Panc1 (cell line): Measurements from ENCODE around the gene BICD1.
A peak's percentile ranks its signal among the peaks of the same experiment; 100 is the strongest.

ENCODE experiments used
- POLR2AphosphoS5 ChIP-seq: IDR thresholded peaks from 2 replicates; pipeline ENCODE4 v1.6.1; 2012; ENCODE audit warnings: mild to moderate bottlenecking, low read depth, low read length, moderate library complexity
- TF ChIP-seq, protein P1 (sequence below): fragments of 450-650 bp; IDR thresholded peaks from 2 replicates; pipeline ENCODE4 v1.5.1; 2017; ENCODE audit warnings: mild to moderate bottlenecking

DNA sequence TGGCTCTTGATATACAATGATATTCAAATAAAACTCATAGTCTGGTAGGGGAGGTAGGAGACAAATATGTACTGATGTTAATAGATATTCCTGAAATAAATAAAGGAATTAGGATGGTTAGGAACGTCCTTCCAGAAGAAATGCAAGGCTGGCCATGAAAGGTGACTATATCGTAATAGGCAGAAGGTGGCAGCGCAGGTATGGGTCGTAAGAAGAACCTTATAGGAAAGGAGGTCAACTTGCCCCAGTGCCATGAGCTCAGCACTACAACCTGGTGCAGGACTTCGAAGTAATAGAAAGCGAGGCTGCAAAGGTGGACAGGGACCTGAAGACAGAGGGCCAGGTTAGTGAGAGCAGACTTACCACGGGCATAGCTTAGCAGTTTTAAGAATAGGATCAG is 237.4 kb downstream of the BICD1 start:
- no peak for TF ChIP-seq POLR2AphosphoS5
- TF ChIP-seq, protein P1, sequence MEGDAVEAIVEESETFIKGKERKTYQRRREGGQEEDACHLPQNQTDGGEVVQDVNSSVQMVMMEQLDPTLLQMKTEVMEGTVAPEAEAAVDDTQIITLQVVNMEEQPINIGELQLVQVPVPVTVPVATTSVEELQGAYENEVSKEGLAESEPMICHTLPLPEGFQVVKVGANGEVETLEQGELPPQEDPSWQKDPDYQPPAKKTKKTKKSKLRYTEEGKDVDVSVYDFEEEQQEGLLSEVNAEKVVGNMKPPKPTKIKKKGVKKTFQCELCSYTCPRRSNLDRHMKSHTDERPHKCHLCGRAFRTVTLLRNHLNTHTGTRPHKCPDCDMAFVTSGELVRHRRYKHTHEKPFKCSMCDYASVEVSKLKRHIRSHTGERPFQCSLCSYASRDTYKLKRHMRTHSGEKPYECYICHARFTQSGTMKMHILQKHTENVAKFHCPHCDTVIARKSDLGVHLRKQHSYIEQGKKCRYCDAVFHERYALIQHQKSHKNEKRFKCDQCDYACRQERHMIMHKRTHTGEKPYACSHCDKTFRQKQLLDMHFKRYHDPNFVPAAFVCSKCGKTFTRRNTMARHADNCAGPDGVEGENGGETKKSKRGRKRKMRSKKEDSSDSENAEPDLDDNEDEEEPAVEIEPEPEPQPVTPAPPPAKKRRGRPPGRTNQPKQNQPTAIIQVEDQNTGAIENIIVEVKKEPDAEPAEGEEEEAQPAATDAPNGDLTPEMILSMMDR: peak; percentile 50
